Prostate gland (tissue), 2 donors: ENCODE data around the gene PALLD.

ENCODE experiments used
- CTCF ChIP-seq, 4 experiments: fragments of 200-600 bp in 2 of 4; fragments of 450-650 bp in 2 of 4; sonication (generic) in 2 of 4; IDR thresholded peaks; 1 replicate in 3 of 4; 2 replicates in 1 of 4; pipeline ENCODE4 v1.5.1; 2016 to 2019; ENCODE audit warnings: antibody characterized with exemption in 4 of 4, mild to moderate bottlenecking in 2 of 4, moderate library complexity in 2 of 4
- POLR2A ChIP-seq: fragments of 450-650 bp; IDR thresholded peaks from one replicate; pipeline ENCODE4 v1.6.1; 2016; ENCODE audit warnings: antibody characterized with exemption, mild to moderate bottlenecking

GRCh38 chr4:168679397-168679796, 182.5 kb downstream of the PALLD start:
- TF ChIP-seq POLR2A (no peak), CTCF (IDR thresholded peaks at IDR 0.05) (no peak)
